ENCODE measurements around the gene BMP10. TPM values are rescaled to one million over a fixed set of nuclear protein-coding genes. Genes with fewer than 3 reads are reported as not detected.
"Not testable (repeated sequence)": the region's sequence is repeated elsewhere in the genome, so short reads cannot be mapped to it uniquely, and the experiment has no call there.

The BMP10 gene
- total RNA-seq, 4 donors from 2014 or later: not detected

GRCh38 chr2:68900496-68901198 lies 29.4 kb upstream of the BMP10 start:
- TF ChIP-seq CTCF (IDR thresholded peaks at IDR 0.05): no peak
- no peak for ATAC-seq (ENCODE audit: low FRiP score)
- no peak for DNase-seq (ENCODE audit: low spot score)

- not testable (repeated sequence) for ATAC-seq (ENCODE audit: low FRiP score); DNase-seq (ENCODE audit: low spot score)
Measured at GRCh38 chr2:68895981-68896380, 24.8 kb upstream of the BMP10 start.

- no peak for ATAC-seq (ENCODE audit: low FRiP score)
- no peak for DNase-seq (ENCODE audit: low spot score)
- TF ChIP-seq CTCF (IDR thresholded peaks at IDR 0.05): no peak
Measured at GRCh38 chr2:68889500-68889899, 18.3 kb upstream of the BMP10 start.

- no peak for TF ChIP-seq CTCF (IDR thresholded peaks at IDR 0.05)
Measured at GRCh38 chr2:68889021-68889420, 17.8 kb upstream of the BMP10 start.

GRCh38 chr2:68888038-68888704 lies 17.0 kb upstream of the BMP10 start:
- no peak for TF ChIP-seq CTCF (IDR thresholded peaks at IDR 0.05)
- ATAC-seq (ENCODE audit: low FRiP score): no peak
- no peak for DNase-seq (ENCODE audit: low spot score)

More at GRCh38 chr2:68889021-68889420, 17.8 kb upstream of the BMP10 start:
- no peak for ATAC-seq (ENCODE audit: low FRiP score)
- no peak for DNase-seq (ENCODE audit: low spot score)

GRCh38 chr2:68885811-68886075 lies 14.5 kb upstream of the BMP10 start:
- no peak for TF ChIP-seq CTCF (IDR thresholded peaks at IDR 0.05)
- DNase-seq (ENCODE audit: low spot score) (no peak), ATAC-seq (ENCODE audit: low FRiP score) (no peak)

- ATAC-seq (ENCODE audit: low FRiP score) (no peak), DNase-seq (ENCODE audit: low spot score) (no peak)
- TF ChIP-seq CTCF (IDR thresholded peaks at IDR 0.05): no peak
Measured at GRCh38 chr2:68885074-68885810, 14.0 kb upstream of the BMP10 start.

Measured in omental fat pad (tissue), 4 donors.